OCI-LY1 (cell line): ENCODE data around the gene TRIM68.

Experiments
- H2AFZ ChIP-seq: fragments of 200-600 bp; sonication (generic), shearing (Covaris generic); 2 replicates; pipeline ENCODE4 v1.6.0; 2014; ENCODE audit warnings: antibody characterized with exemption, mild to moderate bottlenecking, low read length
- H3F3A ChIP-seq: fragments of 200-600 bp; sonication (generic), shearing (Covaris generic); 2 replicates; pipeline ENCODE4 v1.6.0; 2014; ENCODE audit warnings: mild to moderate bottlenecking, antibody characterized with exemption, low read length, moderate library complexity; ENCODE audit not compliant: insufficient read depth
- H3K27ac ChIP-seq: fragments of 200-600 bp; sonication (generic); 2 replicates; pipeline ENCODE4 v1.5.1; 2014; ENCODE audit warnings: low read length, mixed run types, mild to moderate bottlenecking, low read depth; ENCODE audit not compliant: poor library complexity, severe bottlenecking
- H3K27me3 ChIP-seq: fragments of 200-600 bp; sonication (generic); 2 replicates; pipeline ENCODE4 v1.6.0; 2014; ENCODE audit warnings: antibody characterized with exemption, mild to moderate bottlenecking, low read length, moderate library complexity; ENCODE audit not compliant: insufficient read depth
- H3K36me3 ChIP-seq: fragments of 200-600 bp; sonication (generic); 2 replicates; pipeline ENCODE4 v1.6.1; 2014; ENCODE audit warnings: mild to moderate bottlenecking, antibody characterized with exemption, low read length, moderate library complexity, mixed read lengths; ENCODE audit not compliant: insufficient read depth
- H3K4me1 ChIP-seq: fragments of 200-600 bp; sonication (generic); 2 replicates; pipeline ENCODE4 v1.5.1; 2014; ENCODE audit warnings: mild to moderate bottlenecking, low read length, moderate library complexity; ENCODE audit not compliant: insufficient read depth, severe bottlenecking
- H3K4me2 ChIP-seq: fragments of 200-600 bp; sonication (generic), shearing (Covaris generic); 2 replicates; pipeline ENCODE4 v1.6.1; 2014; ENCODE audit warnings: low read length
- H3K4me3 ChIP-seq: fragments of 200-600 bp; sonication (generic); 2 replicates; pipeline ENCODE4 v1.5.1; 2014; ENCODE audit warnings: low read length, low read depth, mild to moderate bottlenecking, mixed read lengths; ENCODE audit not compliant: poor library complexity, severe bottlenecking
- H3K79me2 ChIP-seq: fragments of 200-600 bp; shearing (Covaris generic); 2 replicates; pipeline ENCODE4 v1.6.1; 2016; ENCODE audit warnings: mixed run types, low read length, mixed read lengths; ENCODE audit not compliant: insufficient read depth
- H3K9ac ChIP-seq: fragments of 200-600 bp; sonication (generic), shearing (Covaris generic); 2 replicates; pipeline ENCODE4 v1.6.1; 2014; ENCODE audit warnings: mild to moderate bottlenecking, low read length, mixed read lengths
- H3K9me2 ChIP-seq: fragments of 200-600 bp; sonication (generic), shearing (Covaris generic); 2 replicates; pipeline ENCODE4 v1.6.1; 2014; ENCODE audit warnings: low read depth, mild to moderate bottlenecking, low read length, mixed read lengths
- H3K9me3 ChIP-seq: fragments of 200-600 bp; shearing (Covaris generic); 2 replicates; pipeline ENCODE4 v1.6.1; 2014; ENCODE audit warnings: low read length, mixed read lengths
- H4K20me1 ChIP-seq: fragments of 200-600 bp; sonication (generic), shearing (Covaris generic); 2 replicates; pipeline ENCODE4 v1.6.0; 2016; ENCODE audit warnings: mild to moderate bottlenecking, low read length; ENCODE audit not compliant: insufficient read depth
- CTCF ChIP-seq: fragments of 200-600 bp; sonication (generic), shearing (Covaris generic); IDR thresholded peaks from 2 replicates; pipeline ENCODE4 v1.5.1; 2017; ENCODE audit warnings: mild to moderate bottlenecking, antibody characterized with exemption, low read length, moderate library complexity, mixed read lengths
- EZH2 ChIP-seq: fragments of 200-600 bp; sonication (generic), shearing (Covaris generic); IDR thresholded peaks from 2 replicates; pipeline ENCODE4 v1.8.0; 2017; ENCODE audit warnings: borderline replicate concordance, mixed run types, mild to moderate bottlenecking, antibody characterized with exemption, low read length, moderate library complexity, mixed read lengths

Gene TRIM68

GRCh38 chr11:4569075-4569474, 39.0 kb downstream of the TRIM68 start:
- TF ChIP-seq EZH2 (no peak), CTCF (no peak)
- H3K36me3 ChIP-seq: no peaks in the 10 kb centered on the region
- no peak overlapping the region for H3K4me3 ChIP-seq
- no peak overlapping the region for H3K9ac ChIP-seq
- no peaks in the 10 kb centered on the region for H3K9me3 ChIP-seq
- no peaks in the 10 kb centered on the region for H3K9me2 ChIP-seq
- H3K27ac ChIP-seq: no peak overlapping the region
- H2AFZ ChIP-seq: no peak overlapping the region
- no peaks in the 10 kb centered on the region for H3K4me1 ChIP-seq
- H3K79me2 ChIP-seq: no peaks in the 10 kb centered on the region
- no peaks in the 10 kb centered on the region for H3F3A ChIP-seq
- H4K20me1 ChIP-seq: no peaks in the 10 kb centered on the region
- no peak overlapping the region for H3K4me2 ChIP-seq
- 0 out of 2 replicates have a peak, but pooled peaks cover 4% of the 10 kb centered on the region for H3K27me3 ChIP-seq

- no peaks in the 10 kb centered on the region for H3K27me3 ChIP-seq
- no peaks in the 10 kb centered on the region for H3K9me2 ChIP-seq
- no peaks in the 10 kb centered on the region for H3K79me2 ChIP-seq
- H3K9ac ChIP-seq: no peak overlapping the region
- H3F3A ChIP-seq: no peaks in the 10 kb centered on the region
- no peaks in the 10 kb centered on the region for H3K4me1 ChIP-seq
- H3K4me3 ChIP-seq: no peak overlapping the region
- no peak overlapping the region for H3K27ac ChIP-seq
- no peaks in the 10 kb centered on the region for H3K9me3 ChIP-seq
- no peaks in the 10 kb centered on the region for H4K20me1 ChIP-seq
- no peaks in the 10 kb centered on the region for H3K36me3 ChIP-seq
- no peak overlapping the region for H3K4me2 ChIP-seq
- TF ChIP-seq EZH2: no peak
- no peak for TF ChIP-seq CTCF
- no peak overlapping the region for H2AFZ ChIP-seq
These were observed 42.7 kb downstream of the TRIM68 start for GRCh38 chr11:4565371-4565770.

GRCh38 chr11:4560467-4560866, 47.6 kb downstream of the TRIM68 start:
- Histone ChIP-seq H3K27me3 (no peaks in the 10 kb centered on the region), H3K27ac (no peak overlapping the region), H3K4me2 (no peak overlapping the region), H4K20me1 (no peaks in the 10 kb centered on the region), H3K9me3 (no peaks in the 10 kb centered on the region), H3K4me3 (no peak overlapping the region), H3K36me3 (no peaks in the 10 kb centered on the region), H3K79me2 (no peaks in the 10 kb centered on the region), H3K9ac (no peak overlapping the region), H2AFZ (no peak overlapping the region), H3F3A (no peaks in the 10 kb centered on the region), H3K4me1 (no peaks in the 10 kb centered on the region), H3K9me2 (no peaks in the 10 kb centered on the region)
- TF ChIP-seq EZH2 (no peak), CTCF (no peak)
